Activated T-helper 1 cell treated with anti-CD3 and anti-CD28 coated beads, Interleukin-12 subunit alpha, Interleukin-12 subunit beta, Interleukin-2, Interleukin-4 antibody, amounts not matched to agents 30 ng/mL and 10 ng/mL and 1 ng/mL, durations not matched to agents 14 hours and 24 hours and 36 hours (primary cell): ENCODE results near the gene MUTYH. TPM values are rescaled to one million over a fixed set of nuclear protein-coding genes. Genes with fewer than 3 reads are reported as not detected.

Source experiments
- DNase-seq: peaks from one replicate; pipeline ENCODE4 v3.0.0; 2021; ENCODE audit warnings: low spot score
- H3K27ac Mint-ChIP-seq: one replicate; pipeline ENCODE4 v1.8.0; 2021; ENCODE audit warnings: mild to moderate bottlenecking, mixed read lengths
- H3K27me3 Mint-ChIP-seq: one replicate; pipeline ENCODE4 v1.8.0; 2022; ENCODE audit warnings: mild to moderate bottlenecking, moderate library complexity, mixed read lengths; ENCODE audit not compliant: insufficient read depth
- H3K36me3 Mint-ChIP-seq: one replicate; pipeline ENCODE4 v1.8.0; 2021; ENCODE audit warnings: low read depth, mixed read lengths
- H3K4me1 Mint-ChIP-seq: one replicate; pipeline ENCODE4 v1.8.0; 2021; ENCODE audit warnings: low read depth, mixed read lengths
- H3K4me3 Mint-ChIP-seq: one replicate; pipeline ENCODE4 v1.8.0; 2021; ENCODE audit warnings: mild to moderate bottlenecking, moderate library complexity, mixed read lengths
- H3K9me3 Mint-ChIP-seq: one replicate; pipeline ENCODE4 v1.8.0; 2021; ENCODE audit warnings: mixed read lengths
- intact Hi-C: fragments of 100-400 bp; cut with micrococcal nuclease; formaldehyde crosslinking; loops from one replicate; pipeline ENCODE4 v1.15.1; 2024
- total RNA-seq: library from RNA; stranded (reverse); gene quantifications from 2 replicates; pipeline ENCODE4 v1.2.3, GENCODE V29; 2022

MUTYH gene
- total RNA-seq, 1 donor from 2014 or later, result 53.4 TPM

- Mint-ChIP-seq H3K36me3 (peaks cover 10% of the 10 kb centered on the region), H3K9me3 (no peaks in the 10 kb centered on the region)
- intact Hi-C loops, result loop anchor here (1.0 kb wide), 2 partner anchors 13 to 24 kb away; partner anchors contain the start of genes MUTYH and TOE1
Measured at GRCh38 chr1:45326627-45327623, 13.3 kb downstream of the MUTYH start, which contains the start of gene HPDL. Gene HPDL (plus strand): TSS chr1:45326895. CDS start chr1:45327149, 254 bp downstream.

GRCh38 chr1:45325851-45326506 lies 14.3 kb downstream of the MUTYH start:
- Mint-ChIP-seq H3K27ac (no peak overlapping the region), H3K27me3 (peaks cover 5% of the 10 kb centered on the region), H3K4me3 (peak overlapping the region; percentile 81), H3K9me3 (no peaks in the 10 kb centered on the region), H3K36me3 (peaks cover 10% of the 10 kb centered on the region), H3K4me1 (peaks cover 15% of the 10 kb centered on the region)
- DNase-seq, result no peak
- intact Hi-C loops, result loop anchor here (1.0 kb wide), 2 partner anchors 14 to 23 kb away; partner anchors contain the start of genes MUTYH and TOE1

More at GRCh38 chr1:45326627-45327623, 13.3 kb downstream of the MUTYH start, which contains the start of gene HPDL:
- Mint-ChIP-seq H3K4me1 (peaks cover 15% of the 10 kb centered on the region), H3K27ac (peak within 1 kb of the TSS; percentile 63), H3K27me3 (peaks cover 5% of the 10 kb centered on the region), H3K4me3 (peak within 1 kb of the TSS; percentile 81)
- DNase-seq, result peak; percentile 35

- H3K27ac Mint-ChIP-seq, result no peak overlapping the region
- H3K27me3 Mint-ChIP-seq, result peaks cover 5% of the 10 kb centered on the region
- no peak overlapping the region for H3K4me3 Mint-ChIP-seq
- no peaks in the 10 kb centered on the region for H3K4me1 Mint-ChIP-seq
- H3K36me3 Mint-ChIP-seq, result no peaks in the 10 kb centered on the region
- no peaks in the 10 kb centered on the region for H3K9me3 Mint-ChIP-seq
- DNase-seq, result no peak
- intact Hi-C loops, result no loop called here
Measured at GRCh38 chr1:45322486-45323040, 17.7 kb downstream of the MUTYH start.

DNA sequence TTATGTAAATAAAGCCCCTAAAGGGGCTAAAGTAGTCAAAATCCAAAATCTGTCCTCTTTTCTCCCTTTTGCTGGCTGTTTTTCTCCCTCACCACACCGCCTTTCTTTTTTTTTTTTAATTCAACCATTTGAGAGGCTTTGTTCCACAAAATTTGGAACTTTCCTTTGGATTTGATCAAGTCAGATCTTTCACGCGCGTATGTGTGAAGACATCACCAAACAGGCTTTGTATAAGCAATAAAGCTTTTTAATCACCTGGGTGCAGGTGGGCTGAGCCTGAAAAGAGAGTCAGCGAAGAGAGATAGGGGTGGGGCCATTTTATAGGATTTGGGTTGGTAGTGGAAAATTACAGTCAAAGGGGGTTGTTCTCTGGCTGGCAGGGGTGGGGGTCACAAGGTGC lies 18.8 kb downstream of the MUTYH start:
- H3K27ac Mint-ChIP-seq, result no peak overlapping the region
- no peak overlapping the region for H3K4me3 Mint-ChIP-seq
- H3K9me3 Mint-ChIP-seq, result no peaks in the 10 kb centered on the region
- no peak for DNase-seq
- H3K27me3 Mint-ChIP-seq, result peaks cover 5% of the 10 kb centered on the region
- intact Hi-C loops, result no loop called here
- no peaks in the 10 kb centered on the region for H3K4me1 Mint-ChIP-seq
- H3K36me3 Mint-ChIP-seq, result no peaks in the 10 kb centered on the region

DNA sequence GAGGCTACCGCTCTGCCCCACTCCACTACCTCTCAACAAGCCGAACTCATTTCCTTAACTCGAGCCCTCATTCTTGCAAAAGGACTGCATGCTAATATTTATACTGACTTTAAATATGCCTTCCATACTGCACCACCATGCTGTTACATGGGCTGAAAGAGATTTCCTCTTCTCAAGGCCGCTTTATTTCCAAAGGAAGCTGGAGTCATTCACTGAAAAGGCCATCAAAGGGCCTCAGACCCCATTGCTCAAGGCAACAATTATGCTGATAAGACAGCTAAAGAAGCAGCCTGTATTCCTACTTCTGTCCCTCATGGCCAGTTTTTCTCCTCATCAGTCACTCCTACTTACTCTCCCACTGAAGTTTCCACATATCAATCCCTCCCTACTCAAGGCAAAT lies 20.5 kb downstream of the MUTYH start:
- no peak overlapping the region for H3K27ac Mint-ChIP-seq
- no peak overlapping the region for H3K4me3 Mint-ChIP-seq
- intact Hi-C loops, result no loop called here
- DNase-seq, result no peak
- H3K4me1 Mint-ChIP-seq, result no peaks in the 10 kb centered on the region
- no peaks in the 10 kb centered on the region for H3K9me3 Mint-ChIP-seq
- H3K36me3 Mint-ChIP-seq, result no peaks in the 10 kb centered on the region
- H3K27me3 Mint-ChIP-seq, result peaks cover 5% of the 10 kb centered on the region

DNA sequence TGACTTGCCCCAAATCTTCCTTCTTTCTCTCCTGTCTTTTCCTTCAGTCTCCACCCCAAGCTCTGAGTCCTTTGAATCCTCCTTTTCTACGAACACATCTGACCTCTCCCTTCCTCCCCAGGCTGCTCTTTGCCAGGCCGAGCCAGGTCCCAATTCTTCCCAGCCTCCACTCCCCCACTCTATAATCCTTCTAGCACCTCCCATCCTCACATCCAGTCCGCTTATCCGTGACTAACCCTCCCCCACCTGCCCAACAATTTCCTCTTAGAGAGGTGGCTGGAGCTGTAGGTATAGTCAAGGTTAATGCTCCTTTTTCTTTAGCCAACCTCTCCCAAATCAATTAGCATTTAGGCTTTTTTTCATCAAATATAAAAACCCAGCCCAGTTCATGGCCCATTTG lies 23.1 kb downstream of the MUTYH start:
- Mint-ChIP-seq H3K4me3 (no peak overlapping the region), H3K9me3 (no peaks in the 10 kb centered on the region), H3K4me1 (no peaks in the 10 kb centered on the region), H3K27me3 (peaks cover 2% of the 10 kb centered on the region), H3K36me3 (no peaks in the 10 kb centered on the region), H3K27ac (no peak overlapping the region)
- intact Hi-C loops, result no loop called here
- no peak for DNase-seq

DNA sequence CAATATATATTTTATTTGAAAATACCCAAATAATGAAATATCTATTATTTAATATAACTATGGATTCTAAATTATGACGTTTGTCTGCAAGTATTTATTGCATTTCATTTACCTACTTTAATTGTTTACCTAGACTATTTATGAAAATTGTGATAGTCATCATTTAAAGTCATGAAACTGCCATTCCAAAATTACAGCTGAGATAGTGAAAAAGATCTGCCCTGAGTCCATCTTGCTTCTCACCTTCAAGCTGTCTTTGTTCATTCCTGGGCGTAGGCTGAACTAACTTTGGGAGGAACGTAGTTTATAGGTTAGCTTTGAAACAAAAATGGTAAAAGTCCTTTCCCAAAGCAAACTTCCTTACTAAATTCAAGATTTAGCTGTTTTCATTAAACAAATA lies 26.0 kb downstream of the MUTYH start:
- no peaks in the 10 kb centered on the region for H3K36me3 Mint-ChIP-seq
- no peak overlapping the region for H3K4me3 Mint-ChIP-seq
- H3K27me3 Mint-ChIP-seq, result no peaks in the 10 kb centered on the region
- no peaks in the 10 kb centered on the region for H3K4me1 Mint-ChIP-seq
- no peak for DNase-seq
- H3K27ac Mint-ChIP-seq, result no peak overlapping the region
- H3K9me3 Mint-ChIP-seq, result no peaks in the 10 kb centered on the region
- intact Hi-C loops, result no loop called here

DNA sequence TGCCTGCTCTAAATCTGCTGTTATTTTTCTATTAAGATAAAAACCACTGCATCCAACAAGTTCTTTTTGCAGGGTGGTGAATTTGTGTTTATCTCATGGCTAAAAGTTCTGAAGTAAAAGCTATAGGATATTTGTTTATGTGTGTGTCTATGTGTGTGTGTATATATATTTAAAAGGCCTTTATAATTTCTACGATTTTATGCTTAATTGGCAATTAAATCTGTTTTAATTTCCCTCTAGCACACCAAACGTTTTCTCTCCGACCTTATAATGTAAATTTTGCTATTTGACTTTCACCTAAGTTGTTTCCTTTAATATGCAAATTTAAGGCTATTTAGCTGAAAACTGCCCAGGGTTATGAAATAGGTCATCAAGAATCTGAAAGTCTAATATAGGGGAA lies 33.3 kb downstream of the MUTYH start:
- intact Hi-C loops, result loop anchor here (10.0 kb wide), 1 partner anchor 952 kb away; the partner anchor contains the start of gene ERI3
- H3K36me3 Mint-ChIP-seq, result peaks cover 1% of the 10 kb centered on the region

GRCh38 chr1:45306319-45306718 lies 33.9 kb downstream of the MUTYH start:
- H3K4me3 Mint-ChIP-seq, result peak overlapping the region; percentile 92
- intact Hi-C loops, result loop anchor here (10.0 kb wide), 1 partner anchor 952 kb away; the partner anchor contains the start of gene ERI3

More for the DNA sequence above, 33.3 kb downstream of the MUTYH start:
- no peak for DNase-seq
- H3K4me1 Mint-ChIP-seq, result peaks cover 38% of the 10 kb centered on the region
- H3K9me3 Mint-ChIP-seq, result no peaks in the 10 kb centered on the region
- no peaks in the 10 kb centered on the region for H3K27me3 Mint-ChIP-seq
- no peak overlapping the region for H3K27ac Mint-ChIP-seq
- H3K4me3 Mint-ChIP-seq, result no peak overlapping the region

DNA sequence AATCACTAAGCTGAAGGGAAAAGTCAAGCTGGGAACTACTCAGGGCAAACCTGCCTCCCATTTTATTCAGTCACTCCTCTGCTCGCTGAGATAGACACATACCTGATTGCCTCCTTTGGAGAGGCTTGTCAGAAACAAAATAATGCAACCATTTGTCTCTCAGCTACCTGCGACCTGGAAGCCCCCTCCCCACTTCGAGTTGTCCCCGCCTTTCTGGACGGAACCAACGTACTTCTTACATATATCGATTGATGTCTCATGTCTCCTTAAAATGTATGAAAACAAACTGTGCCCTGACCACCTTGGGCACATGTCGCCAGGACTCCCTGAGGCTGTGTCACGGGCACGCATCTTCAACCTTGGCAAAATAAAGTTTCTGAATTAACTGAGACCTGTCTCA lies 35.0 kb downstream of the MUTYH start:
- peak overlapping the region; percentile 61 for H3K27ac Mint-ChIP-seq
- intact Hi-C loops, result loop anchor here (10.0 kb wide), 1 partner anchor 950 kb away; the partner anchor contains the start of gene ERI3
- H3K27me3 Mint-ChIP-seq, result no peaks in the 10 kb centered on the region
- peaks cover 48% of the 10 kb centered on the region for H3K4me1 Mint-ChIP-seq
- DNase-seq, result no peak
- peak overlapping the region; percentile 92 for H3K4me3 Mint-ChIP-seq
- no peaks in the 10 kb centered on the region for H3K9me3 Mint-ChIP-seq
- H3K36me3 Mint-ChIP-seq, result peaks cover 1% of the 10 kb centered on the region

More at GRCh38 chr1:45306319-45306718, 33.9 kb downstream of the MUTYH start:
- no peak for DNase-seq
- H3K36me3 Mint-ChIP-seq, result peaks cover 1% of the 10 kb centered on the region
- no peaks in the 10 kb centered on the region for H3K9me3 Mint-ChIP-seq
- H3K27ac Mint-ChIP-seq, result peak overlapping the region; percentile 51
- H3K27me3 Mint-ChIP-seq, result no peaks in the 10 kb centered on the region
- peaks cover 43% of the 10 kb centered on the region for H3K4me1 Mint-ChIP-seq

DNA sequence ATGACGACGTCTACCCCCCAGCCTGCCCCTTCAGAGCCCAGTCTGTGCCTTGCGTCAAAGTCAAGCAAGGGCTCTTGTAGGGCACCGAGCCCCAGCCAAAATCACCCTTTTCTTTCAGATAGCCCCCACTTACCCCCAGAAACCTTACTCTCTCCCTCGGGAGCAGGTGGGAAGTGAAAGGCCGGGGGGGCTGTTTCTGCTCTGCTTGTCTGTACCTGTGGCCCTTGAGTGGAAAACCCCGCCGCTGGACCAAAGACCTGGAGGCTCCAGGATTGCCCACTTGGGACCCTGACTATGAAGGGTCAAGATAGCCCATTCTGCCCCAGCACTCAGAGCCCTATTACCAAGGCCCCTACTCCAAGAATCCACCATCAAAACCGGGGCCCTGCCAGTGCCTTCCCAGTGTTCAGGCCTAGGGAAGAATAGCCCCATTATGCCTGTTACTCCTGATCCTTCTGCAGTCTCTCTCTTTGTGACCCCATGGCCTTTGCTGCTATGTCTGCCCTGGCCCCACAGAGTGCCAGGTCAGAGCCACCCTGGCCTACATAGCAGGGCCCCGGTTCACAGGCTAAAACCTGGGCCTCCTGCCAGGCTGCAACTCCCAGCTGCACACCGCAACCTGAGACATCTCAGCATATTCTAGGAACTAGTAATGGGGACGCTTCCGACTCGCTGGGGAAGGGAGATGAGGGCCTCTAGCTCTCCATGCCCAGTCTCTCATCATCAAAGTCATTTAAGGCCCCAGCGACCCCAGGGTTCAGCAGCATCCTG lies 35.7 kb downstream of the MUTYH start:
- peak overlapping the region; percentile 92 for H3K4me3 Mint-ChIP-seq
- no peaks in the 10 kb centered on the region for H3K27me3 Mint-ChIP-seq
- H3K9me3 Mint-ChIP-seq, result no peaks in the 10 kb centered on the region
- peak overlapping the region; percentile 93 for H3K27ac Mint-ChIP-seq
- H3K4me1 Mint-ChIP-seq, result peaks cover 50% of the 10 kb centered on the region
- DNase-seq, result no peak
- peaks cover 1% of the 10 kb centered on the region for H3K36me3 Mint-ChIP-seq
- intact Hi-C loops, result loop anchor here (5.0 to 10.0 kb wide), 3 partner anchors 362 to 950 kb away; partner anchors contain the start of gene ERI3
